Brain microvascular endothelial cell (primary cell): ENCODE results near the gene PDE6B.
"Not testable (repeated sequence)": the region's sequence is repeated elsewhere in the genome, so short reads cannot be mapped to it uniquely, and the experiment has no call there.

Experiments used
- DNase-seq: peaks from one replicate; pipeline ENCODE4 v3.0.0-alpha.2; 2020
- H3K27ac ChIP-seq: fragments of 250-450 bp; sonication (Bioruptor Pico); 2 replicates; pipeline ENCODE4 v1.5.1; 2020; ENCODE audit warnings: mild to moderate bottlenecking, moderate library complexity
- H3K27me3 ChIP-seq: fragments of 250-450 bp; sonication (Bioruptor Pico); replicated peaks from 2 replicates; pipeline ENCODE4 v1.5.1; 2020; ENCODE audit warnings: mild to moderate bottlenecking
- H3K36me3 ChIP-seq: fragments of 250-450 bp; sonication (Bioruptor Pico); replicated peaks from 2 replicates; pipeline ENCODE4 v1.5.1; 2020; ENCODE audit warnings: mild to moderate bottlenecking
- H3K4me3 ChIP-seq: 2 replicates; pipeline ENCODE4 v1.5.1; 2011; ENCODE audit warnings: low read depth, mild to moderate bottlenecking, control low read depth, low read length, moderate library complexity
- in situ Hi-C: cut with HindIII; loops from 2 replicates; pipeline ENCODE4 v1.10.0; 2017; ENCODE audit warnings: low sequenced_read_pairs, low pct_ligation_motif_present
- TF ChIP-seq, protein P1 (sequence below): IDR thresholded peaks from 2 replicates; pipeline ENCODE4 v1.5.1; 2011; ENCODE audit warnings: low read depth, mild to moderate bottlenecking, moderate library complexity, low read length, control low read depth, inconsistent platforms; ENCODE audit errors: missing control alignments

PDE6B gene

DNA sequence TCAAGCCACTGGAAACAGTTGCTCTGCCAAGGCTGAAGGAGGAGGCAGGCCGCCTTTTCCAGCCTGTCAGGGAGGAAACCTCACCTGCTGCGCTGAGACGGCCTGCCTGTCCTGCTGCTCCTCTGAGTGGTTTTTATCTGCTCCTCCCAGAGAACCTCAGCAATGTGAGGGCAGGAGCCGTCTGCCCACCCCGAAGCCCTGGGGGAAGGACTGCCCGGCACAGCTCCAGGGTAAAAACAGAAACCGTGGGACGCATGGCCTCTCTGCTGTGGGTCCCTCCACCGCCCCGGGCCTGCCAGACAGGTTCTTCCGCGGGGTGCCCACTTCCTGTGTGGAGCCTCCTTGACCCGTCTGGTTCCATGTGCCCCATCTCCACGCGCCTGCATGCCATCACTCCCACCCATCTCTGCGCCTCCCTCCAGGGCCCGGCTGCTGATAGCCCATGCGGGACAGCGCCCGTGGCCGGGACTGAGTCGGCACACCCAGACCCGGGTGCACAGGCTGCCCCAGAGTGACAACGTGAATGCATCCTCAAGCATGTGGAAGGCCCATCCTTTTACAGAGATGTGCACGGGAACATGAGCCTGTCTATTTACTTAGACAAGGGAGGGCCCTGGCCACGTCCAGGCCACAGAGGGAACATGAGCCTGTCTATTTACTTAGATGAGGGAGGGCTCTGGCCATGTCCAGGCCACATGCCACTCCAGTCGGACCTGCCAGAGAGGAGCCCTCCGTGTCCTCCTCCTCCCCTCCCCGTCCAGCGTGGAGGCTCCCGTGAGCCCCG lies 67.6 kb downstream of the PDE6B start:
- DNase-seq = no peak
- Histone ChIP-seq H3K27ac (no peak overlapping the region), H3K36me3 (no peaks in the 10 kb centered on the region), H3K27me3 (no peaks in the 10 kb centered on the region), H3K4me3 (no peak overlapping the region)
- TF ChIP-seq, protein P1, sequence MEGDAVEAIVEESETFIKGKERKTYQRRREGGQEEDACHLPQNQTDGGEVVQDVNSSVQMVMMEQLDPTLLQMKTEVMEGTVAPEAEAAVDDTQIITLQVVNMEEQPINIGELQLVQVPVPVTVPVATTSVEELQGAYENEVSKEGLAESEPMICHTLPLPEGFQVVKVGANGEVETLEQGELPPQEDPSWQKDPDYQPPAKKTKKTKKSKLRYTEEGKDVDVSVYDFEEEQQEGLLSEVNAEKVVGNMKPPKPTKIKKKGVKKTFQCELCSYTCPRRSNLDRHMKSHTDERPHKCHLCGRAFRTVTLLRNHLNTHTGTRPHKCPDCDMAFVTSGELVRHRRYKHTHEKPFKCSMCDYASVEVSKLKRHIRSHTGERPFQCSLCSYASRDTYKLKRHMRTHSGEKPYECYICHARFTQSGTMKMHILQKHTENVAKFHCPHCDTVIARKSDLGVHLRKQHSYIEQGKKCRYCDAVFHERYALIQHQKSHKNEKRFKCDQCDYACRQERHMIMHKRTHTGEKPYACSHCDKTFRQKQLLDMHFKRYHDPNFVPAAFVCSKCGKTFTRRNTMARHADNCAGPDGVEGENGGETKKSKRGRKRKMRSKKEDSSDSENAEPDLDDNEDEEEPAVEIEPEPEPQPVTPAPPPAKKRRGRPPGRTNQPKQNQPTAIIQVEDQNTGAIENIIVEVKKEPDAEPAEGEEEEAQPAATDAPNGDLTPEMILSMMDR = no peak
- in situ Hi-C loops = no loop called here

DNA sequence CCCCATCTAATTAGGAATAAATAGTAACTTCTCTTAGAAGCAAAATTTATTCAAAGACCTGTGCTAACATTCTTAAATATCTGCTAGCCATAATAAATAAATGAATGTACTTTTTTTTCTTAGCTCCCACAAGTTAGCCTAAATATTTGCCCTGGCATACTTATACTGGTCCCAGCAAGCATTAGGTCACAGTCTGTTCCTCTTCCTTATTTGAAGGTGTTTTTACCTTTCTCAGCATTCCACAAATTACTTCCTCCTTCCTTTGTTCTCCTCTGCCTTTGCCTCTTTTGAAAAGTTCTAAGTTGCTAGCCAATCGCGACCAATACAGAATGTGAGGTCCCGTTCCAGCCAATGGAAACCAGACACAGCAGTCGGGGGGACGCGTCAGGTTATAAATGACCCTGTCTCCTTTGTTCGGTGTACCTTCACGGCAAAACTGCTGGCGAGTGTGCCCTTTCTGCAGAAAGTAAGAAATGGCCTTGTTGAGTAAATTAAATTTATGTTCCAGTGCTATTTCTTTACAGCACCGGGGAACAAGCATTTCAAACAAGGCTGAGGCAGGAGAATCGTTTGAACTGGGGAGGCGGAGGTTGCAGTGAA lies 69.1 kb downstream of the PDE6B start:
- H3K36me3 ChIP-seq, DNase-seq, H3K27me3 ChIP-seq, H3K27ac ChIP-seq, H3K4me3 ChIP-seq, in situ Hi-C loops: not testable (repeated sequence)

DNA sequence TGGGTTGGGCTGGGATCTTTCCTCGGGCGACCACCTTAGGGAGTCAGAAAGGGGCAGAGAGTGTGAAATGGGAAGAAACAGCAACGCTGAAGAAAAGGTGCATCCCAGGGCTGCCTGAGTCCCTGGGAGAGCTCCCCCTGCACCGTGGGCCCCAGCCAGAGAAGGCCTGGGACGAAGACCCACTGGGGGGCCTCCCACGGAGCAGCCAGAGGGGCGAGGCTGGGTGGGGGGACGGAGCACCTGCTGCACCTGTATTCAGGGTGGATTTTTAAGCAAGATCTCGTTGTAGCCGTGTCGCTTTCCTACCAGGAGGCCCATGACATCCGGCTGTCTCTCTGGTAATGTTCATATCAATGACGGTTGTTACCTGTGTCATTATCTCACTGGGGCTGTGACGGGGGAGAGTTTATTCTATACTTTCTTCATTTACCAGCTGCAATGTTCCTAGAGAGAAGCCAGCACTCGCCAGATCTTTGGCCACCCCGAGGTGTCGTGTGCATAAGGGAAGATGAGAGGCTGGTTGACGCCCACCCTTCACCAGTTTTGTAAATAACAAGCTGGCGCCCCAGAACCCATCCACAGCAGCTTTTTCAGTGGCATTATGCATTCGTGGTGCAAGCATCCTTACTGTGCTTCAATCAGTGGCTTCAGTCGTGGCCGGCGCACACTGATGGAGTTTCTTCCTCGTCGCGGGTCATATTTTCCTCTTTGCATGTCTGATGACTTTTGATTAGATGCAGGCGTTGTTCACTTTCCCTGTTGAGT lies 74.6 kb downstream of the PDE6B start:
- Histone ChIP-seq H3K36me3 (no peaks in the 10 kb centered on the region), H3K27me3 (no peaks in the 10 kb centered on the region), H3K27ac (peak overlapping the region; percentile 41), H3K4me3 (no peak overlapping the region)
- no peak for DNase-seq
- TF ChIP-seq, protein P1 = no peak
- in situ Hi-C loops = no loop called here

DNA sequence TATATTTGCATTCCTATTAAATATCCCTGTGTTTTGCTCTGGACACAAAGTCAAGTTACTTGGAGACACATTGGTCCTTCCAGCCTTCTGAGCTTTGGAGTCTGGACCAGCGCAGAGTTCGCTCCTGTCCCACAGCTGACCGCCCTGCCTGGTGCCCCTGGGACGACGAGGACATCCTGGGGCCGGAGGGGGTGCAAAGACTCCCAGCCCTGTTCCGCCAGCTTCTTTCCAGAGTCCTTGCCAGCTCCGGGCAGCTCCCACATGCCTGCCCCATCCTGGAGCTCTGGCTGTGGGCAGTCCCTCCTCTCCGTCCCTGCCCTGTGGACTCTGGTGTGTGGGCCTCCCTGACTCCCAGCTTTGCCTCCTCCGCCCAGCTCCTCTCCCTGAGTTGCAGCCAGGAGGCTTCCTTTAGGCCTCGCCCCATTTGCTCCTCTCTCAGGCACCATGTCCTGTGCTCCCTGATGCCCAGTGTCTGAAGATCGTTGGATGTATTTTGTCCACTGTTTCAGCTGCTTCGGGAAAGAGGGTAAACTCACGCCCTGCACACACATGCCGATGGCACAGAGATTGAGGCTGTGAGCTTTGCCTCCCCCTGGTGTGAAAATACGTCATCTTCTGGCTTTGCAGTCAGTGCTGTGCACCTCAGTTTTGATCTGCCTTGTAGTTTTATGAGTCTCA lies 75.4 kb downstream of the PDE6B start:
- in situ Hi-C loops = no loop called here
- Histone ChIP-seq H3K36me3 (peaks cover under 1% of the 10 kb centered on the region), H3K27me3 (no peaks in the 10 kb centered on the region), H3K4me3 (no peak overlapping the region), H3K27ac (no peak overlapping the region)
- DNase-seq = no peak
- TF ChIP-seq, protein P1 = no peak

DNA sequence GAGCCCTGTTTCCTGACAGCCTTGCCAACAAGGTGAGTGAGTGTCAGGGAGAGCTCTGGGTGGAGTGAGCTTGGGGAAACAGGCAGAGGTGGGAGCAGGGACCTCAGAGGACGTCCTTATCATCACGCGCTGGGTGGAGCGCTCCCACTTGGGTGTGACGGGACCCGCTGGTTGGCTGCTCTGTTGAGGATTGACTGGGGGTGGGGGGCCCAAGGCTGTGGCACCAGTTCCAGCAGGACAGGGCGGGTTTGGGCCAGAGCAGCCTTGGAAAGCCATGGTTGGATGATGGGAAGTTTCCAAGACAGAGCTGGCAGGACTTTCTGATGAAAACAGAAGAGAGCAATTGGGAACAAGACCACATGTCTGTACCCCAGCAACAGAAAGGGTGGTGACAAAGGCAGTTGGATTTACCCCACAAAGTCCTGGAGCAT lies 77.3 kb downstream of the PDE6B start:
- in situ Hi-C loops = no loop called here
- TF ChIP-seq, protein P1 = no peak

More for the DNA sequence above, 77.3 kb downstream of the PDE6B start:
- peaks cover 4% of the 10 kb centered on the region for H3K36me3 ChIP-seq
- no peak overlapping the region for H3K4me3 ChIP-seq
- no peak overlapping the region for H3K27ac ChIP-seq
- H3K27me3 ChIP-seq = no peaks in the 10 kb centered on the region
- no peak for DNase-seq
